Right atrium auricular region (tissue), 2 donors: Measurements from ENCODE around the gene PANK1. TPM values are rescaled to one million over a fixed set of nuclear protein-coding genes. Genes with fewer than 3 reads are reported as not detected.

Experiments
- DNase-seq: peaks from one replicate; pipeline ENCODE4 v3.0.0-alpha.2; 2019; ENCODE audit warnings: low spot score
- H3K27ac ChIP-seq, 2 donors: fragments of 200-600 bp; sonication (generic); 1 replicate in 1 of 2; 2 replicates in 1 of 2; pipeline ENCODE4 v1.5.1; 2016 to 2019
- H3K27me3 ChIP-seq, 2 donors: fragments of 200-600 bp; sonication (generic); one replicate each; pipeline versions ENCODE4 v1.5.1 to v1.6.0; 2017 to 2019
- H3K36me3 ChIP-seq: fragments of 200-600 bp; sonication (generic); one replicate; pipeline ENCODE4 v1.5.1; 2016
- H3K4me1 ChIP-seq, 2 donors: fragments of 200-600 bp; sonication (generic); one replicate each; pipeline versions ENCODE4 v1.5.1 to v1.6.0; 2017 to 2019
- H3K4me3 ChIP-seq, 2 donors: fragments of 200-600 bp; sonication (generic); 1 replicate in 1 of 2; 2 replicates in 1 of 2; pipeline ENCODE4 v1.5.1; 2017 to 2019; ENCODE audit warnings: mild to moderate bottlenecking in 1 of 2, moderate library complexity in 1 of 2
- H3K9me3 ChIP-seq, 2 donors: fragments of 200-600 bp; sonication (generic); one replicate each; pipeline ENCODE4 v1.5.1; 2019
- CTCF ChIP-seq, 2 donors: fragments of 200-600 bp; sonication (generic); IDR thresholded peaks; one replicate each; pipeline ENCODE4 v1.5.1; 2019; ENCODE audit warnings: antibody characterized with exemption in 2 of 2
- total RNA-seq, 2 donors: library from RNA; depleted of rRNA; stranded (reverse); fragments of >200 nt; gene quantifications; one replicate each; pipeline ENCODE4 v1.1.0, GENCODE V29; 2016

PANK1 gene
- total RNA-seq, 2 donors from 2014 or later = 7.4 to 15.5 TPM

- no peaks in the 10 kb centered on the region for H3K27me3 ChIP-seq
- no peak overlapping the region for H3K27ac ChIP-seq
- no peak for DNase-seq
- H3K4me3 ChIP-seq = no peak overlapping the region
- no peak for TF ChIP-seq CTCF (IDR thresholded peaks at IDR 0.05)
- no peaks in the 10 kb centered on the region for H3K4me1 ChIP-seq
- H3K36me3 ChIP-seq = peaks cover 7% of the 10 kb centered on the region
- H3K9me3 ChIP-seq = peaks cover 0 to 7% of the 10 kb centered on the region in 2 donors
Measured at GRCh38 chr10:89615824-89616223, 29.2 kb downstream of the PANK1 start.

- H3K4me3 ChIP-seq = no peak overlapping the region
- peaks cover 11% of the 10 kb centered on the region for H3K36me3 ChIP-seq
- no peak overlapping the region for H3K27ac ChIP-seq
- peaks cover 0 to 2% of the 10 kb centered on the region in 2 donors for H3K9me3 ChIP-seq
- TF ChIP-seq CTCF (IDR thresholded peaks at IDR 0.05) = no peak
- no peaks in the 10 kb centered on the region for H3K27me3 ChIP-seq
- no peak for DNase-seq
- H3K4me1 ChIP-seq = no peaks in the 10 kb centered on the region
Measured at GRCh38 chr10:89615112-89615511, 29.9 kb downstream of the PANK1 start.

- DNase-seq = no peak
- Histone ChIP-seq H3K4me1 (no peaks in the 10 kb centered on the region), H3K4me3 (no peak overlapping the region), H3K27ac (no peak overlapping the region), H3K9me3 (no peaks in the 10 kb centered on the region), H3K36me3 (peaks cover 26% of the 10 kb centered on the region), H3K27me3 (no peaks in the 10 kb centered on the region)
- no peak for TF ChIP-seq CTCF (IDR thresholded peaks at IDR 0.05)
Measured at GRCh38 chr10:89613582-89613981, 31.5 kb downstream of the PANK1 start.

GRCh38 chr10:89611282-89611681 lies 33.8 kb downstream of the PANK1 start:
- no peak overlapping the region for H3K27ac ChIP-seq
- no peaks in the 10 kb centered on the region for H3K9me3 ChIP-seq
- H3K27me3 ChIP-seq = no peaks in the 10 kb centered on the region
- DNase-seq = no peak
- H3K4me3 ChIP-seq = no peak overlapping the region
- no peaks in the 10 kb centered on the region for H3K4me1 ChIP-seq
- TF ChIP-seq CTCF (IDR thresholded peaks at IDR 0.05) = no peak
- H3K36me3 ChIP-seq = peaks cover 26% of the 10 kb centered on the region

- Histone ChIP-seq H3K4me1 (no peaks in the 10 kb centered on the region), H3K27ac (no peak overlapping the region), H3K9me3 (no peaks in the 10 kb centered on the region), H3K4me3 (no peak overlapping the region), H3K36me3 (peaks cover 26% of the 10 kb centered on the region), H3K27me3 (no peaks in the 10 kb centered on the region)
- TF ChIP-seq CTCF (IDR thresholded peaks at IDR 0.05) = no peak
- no peak for DNase-seq
Measured at GRCh38 chr10:89609833-89610346, 35.2 kb downstream of the PANK1 start.

GRCh38 chr10:89604200-89604599 lies 40.8 kb downstream of the PANK1 start:
- H3K36me3 ChIP-seq = peaks cover 5% of the 10 kb centered on the region
- DNase-seq = no peak
- no peak for TF ChIP-seq CTCF (IDR thresholded peaks at IDR 0.05)
- H3K9me3 ChIP-seq = no peaks in the 10 kb centered on the region
- no peaks in the 10 kb centered on the region for H3K4me1 ChIP-seq
- H3K4me3 ChIP-seq = no peak overlapping the region
- no peaks in the 10 kb centered on the region for H3K27me3 ChIP-seq
- H3K27ac ChIP-seq = no peak overlapping the region
